ENCODE results near the gene DNAJA4. TPM values are rescaled to one million over a fixed set of nuclear protein-coding genes. Genes with fewer than 3 reads are reported as not detected.

The DNAJA4 gene
- total RNA-seq, 1 donor from 2014 or later: 22.3 TPM

DNA sequence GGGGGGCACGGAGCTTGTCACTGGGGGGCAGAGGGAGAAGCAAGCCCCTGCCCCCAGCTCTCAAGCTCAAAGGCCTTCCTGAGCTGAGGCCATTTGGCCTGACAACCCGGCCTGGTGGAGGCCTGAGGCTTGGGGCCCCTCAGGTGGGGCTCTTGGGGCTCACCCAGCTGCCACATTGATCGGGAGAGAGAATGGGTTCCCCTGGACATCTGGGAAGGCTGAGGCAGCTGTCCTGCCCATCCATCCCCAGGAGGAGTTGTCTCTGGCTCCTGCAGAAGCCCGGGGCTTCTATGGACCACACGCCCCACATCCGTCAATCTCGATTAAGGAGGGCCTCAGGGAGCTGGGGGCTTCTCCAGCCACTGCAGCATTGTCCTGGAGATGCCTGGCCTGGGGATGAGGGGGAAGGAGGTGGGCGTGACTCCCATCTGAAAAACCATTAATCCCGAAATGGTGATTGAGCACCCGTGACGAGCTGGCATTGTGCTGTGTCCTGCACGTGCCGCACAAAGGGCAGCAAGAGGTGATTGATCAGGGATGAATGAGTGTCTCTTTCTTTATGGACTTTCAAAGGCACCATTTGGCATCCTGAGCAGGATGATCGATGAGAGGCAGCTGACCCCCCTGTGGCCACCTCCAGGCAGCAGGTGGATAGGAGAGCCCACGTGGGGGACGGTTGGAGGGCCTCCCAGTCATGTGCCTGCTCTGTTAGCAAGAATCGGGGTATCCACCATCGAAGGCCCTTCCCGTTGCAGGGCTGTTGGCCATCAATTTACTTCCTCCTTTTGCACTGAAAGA, 58.6 kb downstream of the DNAJA4 start:
- H3K27ac Mint-ChIP-seq: no peak overlapping the region
- H3K4me3 Mint-ChIP-seq: no peak overlapping the region
- ChIA-PET POLR2A (no interaction called here), CTCF (interaction anchor here (0.9 kb wide), 1 partner anchor 13 kb away, joined by 3 read pairs; no protein-coding TSS in a partner anchor)
- H3K9me3 Mint-ChIP-seq: no peaks in the 10 kb centered on the region
- TF ChIP-seq, protein P1, sequence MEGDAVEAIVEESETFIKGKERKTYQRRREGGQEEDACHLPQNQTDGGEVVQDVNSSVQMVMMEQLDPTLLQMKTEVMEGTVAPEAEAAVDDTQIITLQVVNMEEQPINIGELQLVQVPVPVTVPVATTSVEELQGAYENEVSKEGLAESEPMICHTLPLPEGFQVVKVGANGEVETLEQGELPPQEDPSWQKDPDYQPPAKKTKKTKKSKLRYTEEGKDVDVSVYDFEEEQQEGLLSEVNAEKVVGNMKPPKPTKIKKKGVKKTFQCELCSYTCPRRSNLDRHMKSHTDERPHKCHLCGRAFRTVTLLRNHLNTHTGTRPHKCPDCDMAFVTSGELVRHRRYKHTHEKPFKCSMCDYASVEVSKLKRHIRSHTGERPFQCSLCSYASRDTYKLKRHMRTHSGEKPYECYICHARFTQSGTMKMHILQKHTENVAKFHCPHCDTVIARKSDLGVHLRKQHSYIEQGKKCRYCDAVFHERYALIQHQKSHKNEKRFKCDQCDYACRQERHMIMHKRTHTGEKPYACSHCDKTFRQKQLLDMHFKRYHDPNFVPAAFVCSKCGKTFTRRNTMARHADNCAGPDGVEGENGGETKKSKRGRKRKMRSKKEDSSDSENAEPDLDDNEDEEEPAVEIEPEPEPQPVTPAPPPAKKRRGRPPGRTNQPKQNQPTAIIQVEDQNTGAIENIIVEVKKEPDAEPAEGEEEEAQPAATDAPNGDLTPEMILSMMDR (IDR thresholded peaks at IDR 0.05): no peak
- no peak for DNase-seq
- peaks cover 2% of the 10 kb centered on the region for H3K27me3 Mint-ChIP-seq
- intact Hi-C loops (cut with micrococcal nuclease): no loop called here
- H3K36me3 Mint-ChIP-seq (ENCODE audit: low read depth): no peaks in the 10 kb centered on the region
- no peaks in the 10 kb centered on the region for H3K4me1 Mint-ChIP-seq
- ATAC-seq (ENCODE audit: low read depth): no peak

- peaks cover 2% of the 10 kb centered on the region for H3K27me3 Mint-ChIP-seq
These were observed 59.3 kb downstream of the DNAJA4 start for GRCh38 chr15:78323693-78324092.

DNA sequence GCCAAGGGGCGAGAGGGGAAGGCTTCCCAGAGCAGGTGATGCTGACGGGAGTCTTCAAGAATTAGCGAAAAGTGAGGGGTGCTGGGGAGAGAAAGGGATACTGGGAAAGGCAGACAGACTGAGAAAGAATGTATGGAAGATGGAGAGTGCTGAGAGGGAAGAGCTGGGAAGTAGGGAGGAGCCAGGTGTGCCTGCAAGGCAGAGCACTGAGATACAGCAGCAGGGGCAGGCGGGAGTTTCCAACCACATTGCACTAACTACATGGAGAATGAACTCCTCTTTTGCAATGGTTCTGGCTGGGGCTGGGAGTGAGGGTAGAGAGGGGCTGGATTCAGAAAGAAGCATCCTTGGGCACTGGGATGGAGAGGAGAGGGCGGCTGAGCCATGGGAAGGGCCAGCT, 59.8 kb downstream of the DNAJA4 start:
- H3K4me3 Mint-ChIP-seq: no peak overlapping the region
- no peak overlapping the region for H3K27ac Mint-ChIP-seq
- TF ChIP-seq, protein P1 (IDR thresholded peaks at IDR 0.05): no peak
- peaks cover 2% of the 10 kb centered on the region for H3K27me3 Mint-ChIP-seq
- POLR2A ChIA-PET: interaction anchor here (0.6 kb wide), 1 partner anchor 10 kb away, joined by 11 read pairs; no protein-coding TSS in a partner anchor
- H3K4me1 Mint-ChIP-seq: no peaks in the 10 kb centered on the region
- DNase-seq (no peak), ATAC-seq (ENCODE audit: low read depth) (no peak)
- CTCF ChIA-PET: no interaction called here
- H3K9me3 Mint-ChIP-seq: no peaks in the 10 kb centered on the region
- intact Hi-C loops (cut with micrococcal nuclease): no loop called here
- no peaks in the 10 kb centered on the region for H3K36me3 Mint-ChIP-seq (ENCODE audit: low read depth)

More at GRCh38 chr15:78323693-78324092, 59.3 kb downstream of the DNAJA4 start:
- H3K36me3 Mint-ChIP-seq (ENCODE audit: low read depth): no peaks in the 10 kb centered on the region
- CTCF ChIA-PET: interaction anchor here (0.9 kb wide), 1 partner anchor 14 kb away, joined by 3 read pairs; no protein-coding TSS in a partner anchor
- DNase-seq: no peak
- POLR2A ChIA-PET: no interaction called here
- no peaks in the 10 kb centered on the region for H3K9me3 Mint-ChIP-seq
- no peak overlapping the region for H3K27ac Mint-ChIP-seq
- H3K4me1 Mint-ChIP-seq: no peaks in the 10 kb centered on the region
- TF ChIP-seq, protein P1 (IDR thresholded peaks at IDR 0.05): no peak
- no peak for ATAC-seq (ENCODE audit: low read depth)
- intact Hi-C loops (cut with micrococcal nuclease): no loop called here
- no peak overlapping the region for H3K4me3 Mint-ChIP-seq

DNA sequence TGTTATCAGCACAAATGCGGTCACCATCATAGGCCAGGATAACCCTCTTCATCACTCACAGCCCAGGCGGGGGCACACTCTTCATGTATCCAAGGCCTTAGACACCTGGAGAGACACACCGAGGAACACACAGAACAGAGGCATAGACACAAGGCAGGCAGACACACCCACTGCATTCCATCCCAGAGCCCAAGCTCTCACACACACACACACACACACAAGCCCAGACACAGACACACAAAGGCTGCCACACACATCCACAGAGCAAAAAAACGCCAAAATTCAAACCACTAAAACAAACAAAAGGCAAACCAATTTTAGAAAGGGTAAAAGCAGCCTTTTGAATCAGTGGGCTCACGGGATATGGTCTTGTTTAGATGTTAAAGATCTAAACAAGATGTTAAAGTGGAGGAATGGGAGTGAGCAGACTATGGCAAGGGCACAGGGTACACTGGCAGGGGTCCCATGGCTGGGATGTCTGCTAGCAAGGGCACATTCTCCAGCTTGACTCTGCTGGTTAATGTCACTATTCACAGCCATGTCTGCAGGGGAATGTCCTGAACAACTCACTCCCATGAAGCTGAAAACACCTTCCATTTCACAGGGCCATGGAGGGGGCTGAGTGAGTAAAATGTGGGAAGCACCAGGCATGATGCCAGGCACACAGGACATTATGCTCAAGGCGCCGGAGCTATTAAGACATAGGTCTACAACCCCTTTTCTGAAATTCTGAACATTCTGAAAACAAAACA, 60.9 kb downstream of the DNAJA4 start:
- POLR2A ChIA-PET: interaction anchor here (0.6 kb wide), 1 partner anchor 9 kb away, joined by 11 read pairs; no protein-coding TSS in a partner anchor
- Mint-ChIP-seq H3K27me3 (peaks cover 2% of the 10 kb centered on the region), H3K4me1 (no peaks in the 10 kb centered on the region), H3K27ac (no peak overlapping the region), H3K36me3 (ENCODE audit: low read depth) (no peaks in the 10 kb centered on the region), H3K9me3 (no peaks in the 10 kb centered on the region), H3K4me3 (no peak overlapping the region)
- ATAC-seq (ENCODE audit: low read depth) (no peak), DNase-seq (no peak)
- CTCF ChIA-PET: no interaction called here
- TF ChIP-seq, protein P1 (IDR thresholded peaks at IDR 0.05): no peak
- intact Hi-C loops (cut with micrococcal nuclease): no loop called here

- Mint-ChIP-seq H3K36me3 (ENCODE audit: low read depth) (no peaks in the 10 kb centered on the region), H3K4me3 (no peak overlapping the region), H3K9me3 (no peaks in the 10 kb centered on the region), H3K4me1 (no peaks in the 10 kb centered on the region), H3K27me3 (peaks cover 5% of the 10 kb centered on the region), H3K27ac (no peak overlapping the region)
- TF ChIP-seq, protein P1 (IDR thresholded peaks at IDR 0.05): no peak
- intact Hi-C loops (cut with micrococcal nuclease): no loop called here
- no peak for DNase-seq
- ChIA-PET CTCF (no interaction called here), POLR2A (no interaction called here)
- no peak for ATAC-seq (ENCODE audit: low read depth)
These were observed 63.1 kb downstream of the DNAJA4 start for GRCh38 chr15:78327466-78327865.
